Osteoblast (primary cell): ENCODE measurements around the gene NPHS1. TPM values are rescaled to one million over a fixed set of nuclear protein-coding genes. Genes with fewer than 3 reads are reported as not detected.

Experiments
- DNase-seq: peaks from one replicate; pipeline ENCODE4 v3.0.0; 2011; ENCODE audit warnings: low spot score, mixed read lengths; ENCODE audit not compliant: insufficient read length; ENCODE audit errors: missing footprints
- H2AFZ ChIP-seq: 2 replicates; pipeline ENCODE4 v1.6.0; 2011; ENCODE audit warnings: mild to moderate bottlenecking, low read length
- H3K27ac ChIP-seq: 2 replicates; pipeline ENCODE4 v1.5.1; 2011; ENCODE audit warnings: mild to moderate bottlenecking, low read depth, low read length, moderate library complexity
- H3K27me3 ChIP-seq: 2 replicates; pipeline ENCODE4 v1.6.0; 2012; ENCODE audit warnings: mild to moderate bottlenecking, control low read depth, inconsistent platforms, low read length, moderate library complexity; ENCODE audit not compliant: insufficient read depth
- H3K36me3 ChIP-seq: 2 replicates; pipeline ENCODE4 v1.5.1; 2011; ENCODE audit warnings: mild to moderate bottlenecking, low read length, control low read depth, moderate library complexity; ENCODE audit not compliant: insufficient read depth
- H3K4me1 ChIP-seq: 2 replicates; pipeline ENCODE4 v1.5.1; 2011; ENCODE audit warnings: mild to moderate bottlenecking, low read length, control low read depth, moderate library complexity; ENCODE audit not compliant: insufficient read depth
- H3K4me2 ChIP-seq: 2 replicates; pipeline ENCODE4 v1.6.0; 2011; ENCODE audit warnings: mild to moderate bottlenecking, low read length; ENCODE audit not compliant: insufficient read depth
- H3K4me3 ChIP-seq: fragments of 200-600 bp; sonication (generic); 3 replicates; pipeline ENCODE4 v1.5.1; 2012; ENCODE audit warnings: mild to moderate bottlenecking, low read length, inconsistent platforms; ENCODE audit not compliant: insufficient read depth
- H3K79me2 ChIP-seq: 2 replicates; pipeline ENCODE4 v1.6.0; 2012; ENCODE audit warnings: mild to moderate bottlenecking, low read length, control low read depth, inconsistent platforms; ENCODE audit not compliant: insufficient read depth
- H3K9me3 ChIP-seq: 2 replicates; pipeline ENCODE4 v1.5.1; 2011; ENCODE audit warnings: low read depth, low read length, control low read depth
- H4K20me1 ChIP-seq: 2 replicates; pipeline ENCODE4 v1.6.0; 2012; ENCODE audit warnings: mild to moderate bottlenecking, low read length, control low read depth; ENCODE audit not compliant: insufficient read depth
- total RNA-seq: library from RNA; depleted of rRNA; stranded (reverse); fragments of >200 nt; gene quantifications from 2 replicates; pipeline ENCODE4 v1.2.3, GENCODE V29; 2012
- TF ChIP-seq, protein P1 (sequence below): IDR thresholded peaks from 2 replicates; pipeline ENCODE4 v1.5.1; 2011; ENCODE audit warnings: mild to moderate bottlenecking, low read depth, low read length, moderate library complexity; ENCODE audit errors: extremely low read depth

NPHS1 gene
- total RNA-seq, 1 donor, result not detected

DNA sequence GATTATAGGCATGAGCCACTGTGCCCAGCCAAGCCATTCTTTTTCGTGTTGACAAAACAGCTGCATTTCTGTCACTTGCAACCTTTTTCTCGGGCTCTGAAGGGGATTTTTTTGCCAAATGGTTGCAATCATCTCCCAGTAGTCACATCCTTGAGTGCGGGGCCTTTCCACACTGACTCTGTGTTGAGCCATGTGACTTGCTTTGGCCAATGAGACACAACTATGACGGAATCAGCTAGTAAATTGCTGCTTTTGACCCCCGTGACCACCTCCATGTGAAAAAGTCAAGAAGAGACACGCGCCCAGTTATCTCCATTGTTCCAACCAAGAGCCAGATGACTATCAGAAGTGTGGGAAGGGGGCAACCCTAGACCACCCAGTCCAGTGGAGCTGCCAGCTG, 18.3 kb downstream of the NPHS1 start:
- Histone ChIP-seq H3K4me3 (no peak overlapping the region), H3K4me1 (no peaks in the 10 kb centered on the region), H3K79me2 (no peaks in the 10 kb centered on the region), H4K20me1 (no peaks in the 10 kb centered on the region), H3K4me2 (no peak overlapping the region), H3K27ac (no peak overlapping the region), H2AFZ (no peak overlapping the region), H3K9me3 (peaks cover under 1% of the 10 kb centered on the region), H3K27me3 (no peaks in the 10 kb centered on the region), H3K36me3 (no peaks in the 10 kb centered on the region)
- DNase-seq, result no peak
- TF ChIP-seq, protein P1, sequence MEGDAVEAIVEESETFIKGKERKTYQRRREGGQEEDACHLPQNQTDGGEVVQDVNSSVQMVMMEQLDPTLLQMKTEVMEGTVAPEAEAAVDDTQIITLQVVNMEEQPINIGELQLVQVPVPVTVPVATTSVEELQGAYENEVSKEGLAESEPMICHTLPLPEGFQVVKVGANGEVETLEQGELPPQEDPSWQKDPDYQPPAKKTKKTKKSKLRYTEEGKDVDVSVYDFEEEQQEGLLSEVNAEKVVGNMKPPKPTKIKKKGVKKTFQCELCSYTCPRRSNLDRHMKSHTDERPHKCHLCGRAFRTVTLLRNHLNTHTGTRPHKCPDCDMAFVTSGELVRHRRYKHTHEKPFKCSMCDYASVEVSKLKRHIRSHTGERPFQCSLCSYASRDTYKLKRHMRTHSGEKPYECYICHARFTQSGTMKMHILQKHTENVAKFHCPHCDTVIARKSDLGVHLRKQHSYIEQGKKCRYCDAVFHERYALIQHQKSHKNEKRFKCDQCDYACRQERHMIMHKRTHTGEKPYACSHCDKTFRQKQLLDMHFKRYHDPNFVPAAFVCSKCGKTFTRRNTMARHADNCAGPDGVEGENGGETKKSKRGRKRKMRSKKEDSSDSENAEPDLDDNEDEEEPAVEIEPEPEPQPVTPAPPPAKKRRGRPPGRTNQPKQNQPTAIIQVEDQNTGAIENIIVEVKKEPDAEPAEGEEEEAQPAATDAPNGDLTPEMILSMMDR, result no peak

DNA sequence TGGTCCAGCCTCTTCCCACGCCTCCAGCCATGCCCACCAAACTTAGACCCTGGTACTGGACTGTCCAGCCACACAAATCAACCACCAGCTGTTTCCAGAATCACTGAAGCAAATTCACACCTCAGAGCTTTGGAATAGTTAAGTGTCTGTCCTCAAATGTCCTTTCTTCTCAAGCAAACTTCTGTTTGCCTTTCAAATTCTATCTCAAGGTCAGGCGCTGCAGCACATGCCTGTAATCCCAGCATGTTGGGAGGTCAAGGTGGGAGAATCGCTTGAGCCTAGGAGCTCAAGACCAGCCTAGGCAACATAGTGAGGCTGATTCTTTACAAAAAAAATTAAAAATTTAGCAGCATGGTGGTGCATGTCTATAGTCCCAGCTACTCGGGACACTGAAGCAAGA, 20.2 kb downstream of the NPHS1 start:
- no peaks in the 10 kb centered on the region for H4K20me1 ChIP-seq
- H3K9me3 ChIP-seq, result no peaks in the 10 kb centered on the region
- no peak overlapping the region for H2AFZ ChIP-seq
- no peaks in the 10 kb centered on the region for H3K36me3 ChIP-seq
- TF ChIP-seq, protein P1, result no peak
- no peaks in the 10 kb centered on the region for H3K79me2 ChIP-seq
- H3K27me3 ChIP-seq, result no peaks in the 10 kb centered on the region
- H3K4me3 ChIP-seq, result no peak overlapping the region
- peak; percentile 54 for DNase-seq
- no peak overlapping the region for H3K4me2 ChIP-seq
- H3K27ac ChIP-seq, result no peak overlapping the region
- H3K4me1 ChIP-seq, result no peaks in the 10 kb centered on the region

DNA sequence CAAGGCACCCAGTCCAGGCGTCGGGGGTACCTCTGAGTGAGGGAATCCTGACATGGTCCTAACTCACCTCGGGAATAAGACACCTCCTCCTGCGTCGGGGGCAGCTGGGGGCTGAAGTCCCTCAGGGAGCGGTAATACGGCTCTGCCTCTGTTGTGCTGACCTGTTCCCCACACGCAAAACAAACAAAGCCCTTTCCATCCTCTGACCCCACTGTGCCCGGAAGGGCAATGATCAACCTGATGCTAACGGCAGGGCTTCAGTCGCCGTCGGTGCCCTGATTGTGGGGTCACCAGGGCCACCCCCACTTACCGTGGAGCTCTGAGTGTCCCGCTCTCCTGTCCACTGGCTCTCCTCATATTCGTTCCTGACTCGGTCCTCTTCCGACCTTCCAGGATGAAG, 21.3 kb downstream of the NPHS1 start:
- Histone ChIP-seq H3K79me2 (no peaks in the 10 kb centered on the region), H3K4me1 (no peaks in the 10 kb centered on the region), H2AFZ (no peak overlapping the region), H3K4me2 (no peak overlapping the region), H3K27me3 (no peaks in the 10 kb centered on the region), H3K27ac (no peak overlapping the region), H4K20me1 (no peaks in the 10 kb centered on the region), H3K36me3 (no peaks in the 10 kb centered on the region), H3K9me3 (no peaks in the 10 kb centered on the region), H3K4me3 (no peak overlapping the region)
- TF ChIP-seq, protein P1, result no peak
- DNase-seq, result no peak

DNA sequence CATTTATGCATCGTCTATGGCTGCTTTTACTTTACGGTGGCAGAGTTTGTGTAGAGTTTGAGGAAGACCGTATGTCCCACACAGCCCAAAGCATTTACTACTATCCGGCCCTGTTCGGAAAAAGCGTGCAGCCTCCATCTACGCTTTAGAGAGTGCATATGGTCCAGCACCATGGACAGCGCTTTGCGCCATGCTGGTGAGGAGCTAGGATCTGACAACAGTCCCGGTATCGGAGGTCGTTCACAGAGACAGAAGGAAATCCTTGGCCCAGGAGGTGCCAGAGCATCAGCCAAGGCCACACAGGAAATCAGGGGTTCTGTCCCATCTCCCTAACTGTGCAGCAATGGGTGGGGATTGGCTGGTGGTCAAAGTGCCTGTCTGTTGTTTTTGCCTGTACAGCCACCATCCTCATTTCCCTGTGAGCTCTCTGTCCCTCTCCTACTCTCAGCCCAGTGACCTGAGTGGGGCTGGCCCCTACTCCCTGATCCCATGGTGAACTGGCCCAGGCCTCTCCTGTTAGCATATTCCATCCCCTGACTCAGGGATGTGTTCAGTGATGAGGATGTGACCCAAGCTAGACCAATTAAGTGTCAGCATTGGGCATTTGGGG, 23.5 kb downstream of the NPHS1 start:
- Histone ChIP-seq H3K4me2 (no peak overlapping the region), H4K20me1 (no peaks in the 10 kb centered on the region), H3K36me3 (no peaks in the 10 kb centered on the region), H3K4me1 (no peaks in the 10 kb centered on the region), H2AFZ (no peak overlapping the region), H3K4me3 (no peak overlapping the region), H3K9me3 (no peaks in the 10 kb centered on the region), H3K27me3 (no peaks in the 10 kb centered on the region), H3K27ac (no peak overlapping the region), H3K79me2 (no peaks in the 10 kb centered on the region)
- TF ChIP-seq, protein P1, result no peak
- DNase-seq, result peak; percentile 95
